ENCODE data around the gene CPNE5.

GRCh38 chr6:36756786-36757185 is 82.5 kb downstream of the CPNE5 start:
- TF ChIP-seq EZH2phosphoT487 (IDR thresholded peaks at IDR 0.05) (no peak), CTCF (IDR thresholded peaks at IDR 0.05) (no peak), EZH2 (IDR thresholded peaks at IDR 0.05) (no peak)
